OCI-LY3 (cell line): ENCODE measurements around the gene BAZ1B.
"Not testable (repeated sequence)": the region's sequence is repeated elsewhere in the genome, so short reads cannot be mapped to it uniquely, and the experiment has no call there.

Experiments used
- H2AFZ ChIP-seq: fragments of 200-600, 300-600 bp; shearing (Covaris generic); 2 replicates; pipeline ENCODE4 v1.6.0; 2014; ENCODE audit warnings: antibody characterized with exemption, low read depth, low read length
- H3K27ac ChIP-seq: fragments of 200-600, 300-600 bp; sonication (generic); 2 replicates; pipeline ENCODE4 v1.5.1; 2014; ENCODE audit warnings: mild to moderate bottlenecking, low read length, moderate library complexity, mixed read lengths
- H3K27me3 ChIP-seq: fragments of 200-600, 300-600 bp; sonication (generic); 2 replicates; pipeline ENCODE4 v1.6.1; 2014; ENCODE audit warnings: low read depth, low read length, mixed read lengths
- H3K36me3 ChIP-seq: fragments of 200-600, 300-600 bp; sonication (generic); replicated peaks from 2 replicates; pipeline ENCODE3; 2014; ENCODE audit warnings: low read depth, low read length, mixed read lengths
- H3K4me1 ChIP-seq: fragments of 300-600, 200-600 bp; sonication (generic); 2 replicates; pipeline ENCODE4 v1.6.1; 2014; ENCODE audit warnings: low read length, mixed read lengths
- H3K4me2 ChIP-seq: fragments of 200-600, 300-600 bp; sonication (generic); 2 replicates; pipeline ENCODE4 v1.6.1; 2014; ENCODE audit warnings: low read length, mixed read lengths
- H3K4me3 ChIP-seq: fragments of 300-600, 200-600 bp; sonication (generic); 2 replicates; pipeline ENCODE4 v1.5.1; 2014; ENCODE audit warnings: antibody characterized with exemption, mild to moderate bottlenecking, low read length, moderate library complexity
- H3K79me2 ChIP-seq: fragments of 300-600, 200-600 bp; shearing (Covaris generic); 2 replicates; pipeline ENCODE4 v1.6.1; 2014; ENCODE audit warnings: mild to moderate bottlenecking, low read length, mixed read lengths
- H3K9ac ChIP-seq: fragments of 300-600, 200-600 bp; shearing (Covaris generic); 2 replicates; pipeline ENCODE4 v1.6.0; 2014; ENCODE audit warnings: mild to moderate bottlenecking, low read length, moderate library complexity
- H3K9me3 ChIP-seq: fragments of 200-600, 300-600 bp; shearing (Covaris generic); 2 replicates; pipeline ENCODE4 v1.6.1; 2014; ENCODE audit warnings: low read length, mixed read lengths; ENCODE audit not compliant: insufficient read depth
- H4K20me1 ChIP-seq: fragments of 200-600, 300-600 bp; sonication (generic); 2 replicates; pipeline ENCODE4 v1.6.1; 2016; ENCODE audit warnings: low read length, mixed read lengths; ENCODE audit not compliant: insufficient read depth
- EZH2phosphoT487 ChIP-seq: fragments of 200-600 bp; shearing (Covaris generic); IDR thresholded peaks from 2 replicates; pipeline ENCODE4 v1.6.1; 2018; ENCODE audit warnings: antibody characterized with exemption, mixed run types, low read depth
- TF ChIP-seq, protein P1 (sequence below): fragments of 200-600, 300-600 bp; sonication (generic); IDR thresholded peaks from 2 replicates; pipeline ENCODE4 v1.5.1; 2014; ENCODE audit warnings: antibody characterized with exemption, low read length, low read depth

Gene BAZ1B

DNA sequence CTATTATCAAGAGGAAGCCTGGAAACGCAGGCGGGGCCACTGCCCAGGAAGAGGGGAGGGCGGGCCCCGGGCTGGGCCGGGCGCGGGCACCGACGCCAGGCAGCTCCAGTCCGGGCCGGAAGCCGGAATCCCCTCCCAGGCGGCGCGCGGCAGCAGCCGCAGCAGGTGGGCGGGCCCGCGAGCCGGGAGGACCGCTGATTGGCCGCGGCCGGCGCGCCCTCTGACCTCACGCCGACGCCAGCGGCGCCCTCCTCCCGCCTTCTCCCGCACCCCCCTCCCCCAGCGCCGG lies 35.0 kb upstream of the BAZ1B start:
- Histone ChIP-seq H2AFZ (no peak overlapping the region), H3K4me3 (peak overlapping the region; percentile 96), H3K4me1 (peaks cover 33% of the 10 kb centered on the region), H3K27ac (peak overlapping the region; percentile 90), H3K36me3 (peaks cover 4% of the 10 kb centered on the region), H3K79me2 (peaks cover 45% of the 10 kb centered on the region), H3K9me3 (no peaks in the 10 kb centered on the region), H3K9ac (peak overlapping the region; percentile 99), H3K27me3 (no peaks in the 10 kb centered on the region), H3K4me2 (peak overlapping the region; percentile 92), H4K20me1 (peaks cover 19% of the 10 kb centered on the region)
- TF ChIP-seq, protein P1, sequence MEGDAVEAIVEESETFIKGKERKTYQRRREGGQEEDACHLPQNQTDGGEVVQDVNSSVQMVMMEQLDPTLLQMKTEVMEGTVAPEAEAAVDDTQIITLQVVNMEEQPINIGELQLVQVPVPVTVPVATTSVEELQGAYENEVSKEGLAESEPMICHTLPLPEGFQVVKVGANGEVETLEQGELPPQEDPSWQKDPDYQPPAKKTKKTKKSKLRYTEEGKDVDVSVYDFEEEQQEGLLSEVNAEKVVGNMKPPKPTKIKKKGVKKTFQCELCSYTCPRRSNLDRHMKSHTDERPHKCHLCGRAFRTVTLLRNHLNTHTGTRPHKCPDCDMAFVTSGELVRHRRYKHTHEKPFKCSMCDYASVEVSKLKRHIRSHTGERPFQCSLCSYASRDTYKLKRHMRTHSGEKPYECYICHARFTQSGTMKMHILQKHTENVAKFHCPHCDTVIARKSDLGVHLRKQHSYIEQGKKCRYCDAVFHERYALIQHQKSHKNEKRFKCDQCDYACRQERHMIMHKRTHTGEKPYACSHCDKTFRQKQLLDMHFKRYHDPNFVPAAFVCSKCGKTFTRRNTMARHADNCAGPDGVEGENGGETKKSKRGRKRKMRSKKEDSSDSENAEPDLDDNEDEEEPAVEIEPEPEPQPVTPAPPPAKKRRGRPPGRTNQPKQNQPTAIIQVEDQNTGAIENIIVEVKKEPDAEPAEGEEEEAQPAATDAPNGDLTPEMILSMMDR, result no peak
- TF ChIP-seq EZH2phosphoT487, result no peak

DNA sequence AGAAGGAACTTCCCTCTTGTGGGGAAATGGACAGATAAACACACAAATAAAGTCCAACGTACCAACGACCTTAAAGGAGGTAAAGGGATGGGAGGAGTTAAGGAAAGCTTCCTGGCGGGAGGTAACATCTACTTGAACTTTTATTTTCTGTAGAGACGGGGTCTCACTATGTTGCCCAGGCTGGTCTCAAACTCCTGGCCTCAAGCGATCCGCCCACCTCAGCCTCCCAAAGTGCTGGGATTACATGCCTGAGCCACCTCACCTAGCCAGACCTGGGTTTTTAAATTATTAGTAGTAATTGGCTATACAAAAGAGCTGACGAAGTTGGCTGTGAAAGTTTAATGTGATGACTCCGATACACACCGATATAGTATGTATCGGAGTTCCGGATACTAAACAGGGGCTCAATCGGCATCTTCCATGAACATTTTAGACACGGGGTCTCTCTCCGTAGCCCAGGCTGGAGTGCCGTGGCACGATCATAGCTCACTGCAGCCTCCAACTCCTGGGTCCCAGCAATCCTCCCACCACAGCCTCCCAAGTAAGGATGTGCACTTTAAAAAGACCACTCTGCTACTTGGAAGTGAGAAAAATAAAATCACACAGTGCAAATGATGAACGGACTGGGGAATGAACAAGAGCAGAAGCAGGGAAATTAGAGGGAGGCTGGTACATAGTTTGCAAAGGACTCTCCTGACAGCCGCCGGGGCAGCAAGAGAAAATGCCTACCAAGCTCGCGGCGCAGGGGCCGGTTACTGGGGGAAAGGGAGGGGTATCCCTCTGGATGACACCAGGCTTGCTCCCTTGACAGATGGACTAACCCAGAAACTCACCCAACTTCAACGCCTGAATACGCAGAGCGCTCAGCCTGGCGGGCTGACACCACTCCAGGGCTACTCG lies 34.4 kb upstream of the BAZ1B start:
- Histone ChIP-seq H3K9ac (peak overlapping the region; percentile 99), H3K36me3 (peaks cover 8% of the 10 kb centered on the region), H3K27ac (peak overlapping the region; percentile 14), H3K4me2 (peak overlapping the region; percentile 92), H2AFZ (no peak overlapping the region), H3K79me2 (peaks cover 45% of the 10 kb centered on the region), H3K4me1 (peaks cover 29% of the 10 kb centered on the region), H3K4me3 (peak overlapping the region; percentile 96), H3K27me3 (no peaks in the 10 kb centered on the region), H3K9me3 (no peaks in the 10 kb centered on the region), H4K20me1 (peaks cover 19% of the 10 kb centered on the region)
- TF ChIP-seq, protein P1, result no peak
- TF ChIP-seq EZH2phosphoT487, result no peak

DNA sequence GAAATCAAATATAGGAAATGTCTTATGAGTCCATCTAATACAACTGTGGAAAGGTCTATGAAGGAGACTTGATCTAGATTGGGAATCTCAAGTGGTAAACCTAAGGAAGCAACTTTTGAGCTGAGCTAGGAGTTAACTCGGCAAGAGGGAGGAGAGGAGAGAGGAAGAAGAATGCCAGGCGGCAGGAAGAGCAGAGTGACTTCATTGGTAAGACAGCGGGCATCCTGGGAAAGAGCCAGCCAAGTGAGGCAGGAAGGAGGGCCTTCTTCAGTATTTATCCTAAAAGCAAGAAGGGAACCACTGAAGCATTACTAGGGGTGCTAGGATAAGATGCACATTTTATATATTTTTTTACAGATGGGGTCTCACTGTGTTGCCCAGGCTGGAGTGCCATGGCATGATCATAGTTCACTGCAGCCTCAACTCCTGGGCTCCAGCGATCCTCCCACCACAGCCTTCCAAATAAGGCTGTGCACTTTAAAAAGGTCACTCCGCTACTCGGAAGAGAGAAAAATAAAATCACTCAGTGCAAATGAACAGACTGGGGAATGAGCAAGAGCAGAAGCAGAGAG lies 33.4 kb upstream of the BAZ1B start:
- no peak overlapping the region for H3K9ac ChIP-seq
- peaks cover 12% of the 10 kb centered on the region for H3K36me3 ChIP-seq
- H3K27ac ChIP-seq, result no peak overlapping the region
- peaks cover 28% of the 10 kb centered on the region for H3K4me1 ChIP-seq
- H3K4me2 ChIP-seq, result peak overlapping the region; percentile 92
- TF ChIP-seq, protein P1, result no peak
- no peak for TF ChIP-seq EZH2phosphoT487
- H3K79me2 ChIP-seq, result peaks cover 45% of the 10 kb centered on the region
- H4K20me1 ChIP-seq, result peaks cover 19% of the 10 kb centered on the region
- H3K4me3 ChIP-seq, result peak overlapping the region; percentile 96
- H2AFZ ChIP-seq, result no peak overlapping the region
- no peaks in the 10 kb centered on the region for H3K9me3 ChIP-seq
- no peaks in the 10 kb centered on the region for H3K27me3 ChIP-seq

DNA sequence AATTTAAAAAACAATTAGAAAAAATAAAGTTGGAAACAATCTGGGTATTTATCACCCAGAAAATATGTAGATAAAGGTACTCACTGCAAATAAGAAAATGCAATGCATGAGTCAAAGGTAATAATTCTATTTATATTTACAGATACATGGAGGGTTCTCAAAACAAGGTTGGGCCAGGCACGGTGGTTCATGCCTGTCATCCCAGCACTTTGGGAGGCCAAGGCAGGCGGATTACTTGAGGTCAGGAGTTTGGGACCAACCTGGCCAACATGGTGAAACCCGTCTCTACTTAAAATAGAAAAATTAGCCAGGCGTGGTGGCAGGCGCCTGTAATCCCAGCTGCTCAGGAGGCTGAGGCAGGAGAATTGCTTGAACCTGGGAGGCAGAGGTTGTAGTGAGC lies 28.0 kb upstream of the BAZ1B start:
- Histone ChIP-seq H3K36me3 (peaks cover 19% of the 10 kb centered on the region), H3K79me2 (peaks cover 66% of the 10 kb centered on the region)
- H3K4me2 ChIP-seq, H3K4me3 ChIP-seq, H3K4me1 ChIP-seq, H3K9ac ChIP-seq, H3K27me3 ChIP-seq, H3K27ac ChIP-seq, H4K20me1 ChIP-seq, H2AFZ ChIP-seq, H3K9me3 ChIP-seq: not testable (repeated sequence)
